Measurements from ENCODE around the gene RBFOX2. TPM values are rescaled to one million over a fixed set of nuclear protein-coding genes. Genes with fewer than 3 reads are reported as not detected.
A peak's percentile ranks its signal among the peaks of the same experiment; 100 is the strongest.

RBFOX2 gene
- total and polyA plus RNA-seq, 2 experiments from 2014 or later, result 88.8 to 131 TPM

DNA sequence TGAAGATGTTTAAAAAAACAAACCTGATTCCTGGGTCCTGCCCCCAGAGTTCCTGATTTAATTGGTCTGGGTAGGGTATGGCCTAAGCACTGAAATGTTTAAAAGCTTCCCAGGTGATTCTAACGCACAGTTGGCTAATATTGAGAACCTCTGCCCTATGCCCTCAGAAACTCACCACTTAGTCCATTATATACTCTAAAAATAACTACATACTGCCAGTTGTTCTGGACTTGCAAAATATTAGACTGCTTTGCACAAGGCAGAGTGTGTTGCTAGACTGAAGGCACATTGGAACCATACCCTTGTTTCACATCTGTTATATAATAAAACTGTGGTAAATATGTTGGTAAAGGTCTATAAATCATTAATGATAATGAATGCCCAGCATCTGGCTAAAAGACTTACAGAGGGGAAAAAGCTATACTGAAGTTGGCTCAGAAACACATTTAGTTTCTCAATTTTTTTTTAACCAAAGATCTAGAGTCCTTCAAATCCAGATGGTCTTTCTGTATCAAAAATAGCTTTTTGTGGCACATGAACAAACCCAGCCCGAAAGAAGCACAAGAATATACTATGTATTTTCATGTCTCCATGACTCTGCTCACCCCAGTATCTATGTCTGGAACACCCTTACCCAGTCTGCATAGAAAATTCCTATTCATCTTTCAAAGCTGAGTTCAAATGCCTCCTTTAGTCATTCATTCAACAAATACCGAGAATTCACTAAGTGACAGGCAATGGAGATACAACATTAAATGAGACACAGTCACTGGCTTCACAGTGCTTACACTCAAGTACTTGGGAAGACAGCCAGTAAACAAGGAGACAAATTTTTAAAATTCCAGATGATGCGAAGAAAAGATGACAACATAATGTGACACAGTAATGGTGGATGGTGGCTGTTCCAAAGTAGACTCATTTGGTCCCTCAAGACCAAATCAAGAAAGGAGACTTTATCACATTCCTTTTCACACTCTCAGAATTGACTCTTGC lies 44.1 kb downstream of the RBFOX2 start (continued):
- TF ChIP-seq, protein P1, sequence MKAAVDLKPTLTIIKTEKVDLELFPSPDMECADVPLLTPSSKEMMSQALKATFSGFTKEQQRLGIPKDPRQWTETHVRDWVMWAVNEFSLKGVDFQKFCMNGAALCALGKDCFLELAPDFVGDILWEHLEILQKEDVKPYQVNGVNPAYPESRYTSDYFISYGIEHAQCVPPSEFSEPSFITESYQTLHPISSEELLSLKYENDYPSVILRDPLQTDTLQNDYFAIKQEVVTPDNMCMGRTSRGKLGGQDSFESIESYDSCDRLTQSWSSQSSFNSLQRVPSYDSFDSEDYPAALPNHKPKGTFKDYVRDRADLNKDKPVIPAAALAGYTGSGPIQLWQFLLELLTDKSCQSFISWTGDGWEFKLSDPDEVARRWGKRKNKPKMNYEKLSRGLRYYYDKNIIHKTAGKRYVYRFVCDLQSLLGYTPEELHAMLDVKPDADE (IDR thresholded peaks at IDR 0.05), result no peak
- TF ChIP-seq, protein P2, sequence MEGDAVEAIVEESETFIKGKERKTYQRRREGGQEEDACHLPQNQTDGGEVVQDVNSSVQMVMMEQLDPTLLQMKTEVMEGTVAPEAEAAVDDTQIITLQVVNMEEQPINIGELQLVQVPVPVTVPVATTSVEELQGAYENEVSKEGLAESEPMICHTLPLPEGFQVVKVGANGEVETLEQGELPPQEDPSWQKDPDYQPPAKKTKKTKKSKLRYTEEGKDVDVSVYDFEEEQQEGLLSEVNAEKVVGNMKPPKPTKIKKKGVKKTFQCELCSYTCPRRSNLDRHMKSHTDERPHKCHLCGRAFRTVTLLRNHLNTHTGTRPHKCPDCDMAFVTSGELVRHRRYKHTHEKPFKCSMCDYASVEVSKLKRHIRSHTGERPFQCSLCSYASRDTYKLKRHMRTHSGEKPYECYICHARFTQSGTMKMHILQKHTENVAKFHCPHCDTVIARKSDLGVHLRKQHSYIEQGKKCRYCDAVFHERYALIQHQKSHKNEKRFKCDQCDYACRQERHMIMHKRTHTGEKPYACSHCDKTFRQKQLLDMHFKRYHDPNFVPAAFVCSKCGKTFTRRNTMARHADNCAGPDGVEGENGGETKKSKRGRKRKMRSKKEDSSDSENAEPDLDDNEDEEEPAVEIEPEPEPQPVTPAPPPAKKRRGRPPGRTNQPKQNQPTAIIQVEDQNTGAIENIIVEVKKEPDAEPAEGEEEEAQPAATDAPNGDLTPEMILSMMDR (conservative IDR thresholded peaks at IDR 0.05; ENCODE audit: low read depth in 2 of 2), result no peak

DNA sequence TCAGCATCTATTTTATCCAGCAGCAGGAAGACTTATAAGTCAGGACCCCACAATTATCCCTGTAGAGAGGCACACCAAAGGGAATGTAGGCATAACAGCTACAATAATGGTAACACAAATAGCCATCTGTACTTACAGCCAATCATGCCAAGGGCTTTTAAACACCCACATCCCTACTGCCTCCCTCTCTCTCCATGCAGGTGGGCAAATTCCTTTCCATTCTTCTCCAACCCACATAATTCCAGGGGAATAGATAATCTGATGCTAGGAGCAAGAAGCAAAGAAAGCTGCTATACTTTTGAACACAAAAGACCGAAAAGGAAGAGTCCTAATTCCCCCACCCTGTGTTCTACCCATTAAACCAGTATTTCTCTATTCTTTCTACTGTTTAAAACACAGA lies 46.7 kb downstream of the RBFOX2 start:
- Histone ChIP-seq H3K27ac (ENCODE audit: low read depth) (no peak overlapping the region), H4K20me1 (replicated peaks; ENCODE audit: insufficient read depth) (peaks cover 30% of the 10 kb centered on the region), H3K79me2 (replicated peaks; ENCODE audit: insufficient read depth) (peaks cover 96% of the 10 kb centered on the region), H2AFZ (no peak overlapping the region), H3K9me2 (ENCODE audit: insufficient read depth) (no peaks in the 10 kb centered on the region), H3K4me3 (no peak overlapping the region), H3K36me3 (ENCODE audit: insufficient read depth) (no peaks in the 10 kb centered on the region), H3K27me3 (ENCODE audit: insufficient read depth) (no peaks in the 10 kb centered on the region), H3K4me1 (ENCODE audit: insufficient read depth) (peaks cover 41% of the 10 kb centered on the region), H3K4me2 (no peak overlapping the region), H3F3A (replicated peaks; ENCODE audit: low read depth) (no peaks in the 10 kb centered on the region)
- Mint-ChIP-seq H3K4me1 (peaks cover 61% of the 10 kb centered on the region), H3K9me3 (no peaks in the 10 kb centered on the region), H3K27ac (no peak overlapping the region), H3K27me3 (ENCODE audit: insufficient read depth, low read depth, poor library complexity) (peaks cover 5% of the 10 kb centered on the region), H3K4me3 (no peak overlapping the region), H3K36me3 (ENCODE audit: low read depth) (peaks cover 4% of the 10 kb centered on the region; the same call in 1 of the 3 replicates)
- ATAC-seq (peak; percentile 46; the same call in 2 of the 3 replicates), DNase-seq (ENCODE audit: low spot score) (no peak)
- TF ChIP-seq EZH2 (IDR thresholded peaks at IDR 0.05; ENCODE audit: low read depth, unreplicated experiment), result no peak
- TF ChIP-seq POLR2AphosphoS5 (IDR thresholded peaks at IDR 0.05; ENCODE audit: low read depth), result no peak
- no peak for TF ChIP-seq ZNF331 (CRISPR knock-in tag; IDR thresholded peaks at IDR 0.05; ENCODE audit: low read depth)
- no peak for TF ChIP-seq CREB1 (CRISPR knock-in tag; IDR thresholded peaks at IDR 0.05; ENCODE audit: low read depth)
- TF ChIP-seq, protein P1 (IDR thresholded peaks at IDR 0.05), result no peak
- TF ChIP-seq EZH2phosphoT487 (IDR thresholded peaks at IDR 0.05; ENCODE audit: unreplicated experiment), result no peak
- TF ChIP-seq ZNF114 (CRISPR knock-in tag; IDR thresholded peaks at IDR 0.05), result no peak
- TF ChIP-seq JUNB (IDR thresholded peaks at IDR 0.05; ENCODE audit: unreplicated experiment), result no peak
- no peak for TF ChIP-seq STAT1 (IDR thresholded peaks at IDR 0.05; ENCODE audit: unreplicated experiment)
- TF ChIP-seq, protein P3, sequence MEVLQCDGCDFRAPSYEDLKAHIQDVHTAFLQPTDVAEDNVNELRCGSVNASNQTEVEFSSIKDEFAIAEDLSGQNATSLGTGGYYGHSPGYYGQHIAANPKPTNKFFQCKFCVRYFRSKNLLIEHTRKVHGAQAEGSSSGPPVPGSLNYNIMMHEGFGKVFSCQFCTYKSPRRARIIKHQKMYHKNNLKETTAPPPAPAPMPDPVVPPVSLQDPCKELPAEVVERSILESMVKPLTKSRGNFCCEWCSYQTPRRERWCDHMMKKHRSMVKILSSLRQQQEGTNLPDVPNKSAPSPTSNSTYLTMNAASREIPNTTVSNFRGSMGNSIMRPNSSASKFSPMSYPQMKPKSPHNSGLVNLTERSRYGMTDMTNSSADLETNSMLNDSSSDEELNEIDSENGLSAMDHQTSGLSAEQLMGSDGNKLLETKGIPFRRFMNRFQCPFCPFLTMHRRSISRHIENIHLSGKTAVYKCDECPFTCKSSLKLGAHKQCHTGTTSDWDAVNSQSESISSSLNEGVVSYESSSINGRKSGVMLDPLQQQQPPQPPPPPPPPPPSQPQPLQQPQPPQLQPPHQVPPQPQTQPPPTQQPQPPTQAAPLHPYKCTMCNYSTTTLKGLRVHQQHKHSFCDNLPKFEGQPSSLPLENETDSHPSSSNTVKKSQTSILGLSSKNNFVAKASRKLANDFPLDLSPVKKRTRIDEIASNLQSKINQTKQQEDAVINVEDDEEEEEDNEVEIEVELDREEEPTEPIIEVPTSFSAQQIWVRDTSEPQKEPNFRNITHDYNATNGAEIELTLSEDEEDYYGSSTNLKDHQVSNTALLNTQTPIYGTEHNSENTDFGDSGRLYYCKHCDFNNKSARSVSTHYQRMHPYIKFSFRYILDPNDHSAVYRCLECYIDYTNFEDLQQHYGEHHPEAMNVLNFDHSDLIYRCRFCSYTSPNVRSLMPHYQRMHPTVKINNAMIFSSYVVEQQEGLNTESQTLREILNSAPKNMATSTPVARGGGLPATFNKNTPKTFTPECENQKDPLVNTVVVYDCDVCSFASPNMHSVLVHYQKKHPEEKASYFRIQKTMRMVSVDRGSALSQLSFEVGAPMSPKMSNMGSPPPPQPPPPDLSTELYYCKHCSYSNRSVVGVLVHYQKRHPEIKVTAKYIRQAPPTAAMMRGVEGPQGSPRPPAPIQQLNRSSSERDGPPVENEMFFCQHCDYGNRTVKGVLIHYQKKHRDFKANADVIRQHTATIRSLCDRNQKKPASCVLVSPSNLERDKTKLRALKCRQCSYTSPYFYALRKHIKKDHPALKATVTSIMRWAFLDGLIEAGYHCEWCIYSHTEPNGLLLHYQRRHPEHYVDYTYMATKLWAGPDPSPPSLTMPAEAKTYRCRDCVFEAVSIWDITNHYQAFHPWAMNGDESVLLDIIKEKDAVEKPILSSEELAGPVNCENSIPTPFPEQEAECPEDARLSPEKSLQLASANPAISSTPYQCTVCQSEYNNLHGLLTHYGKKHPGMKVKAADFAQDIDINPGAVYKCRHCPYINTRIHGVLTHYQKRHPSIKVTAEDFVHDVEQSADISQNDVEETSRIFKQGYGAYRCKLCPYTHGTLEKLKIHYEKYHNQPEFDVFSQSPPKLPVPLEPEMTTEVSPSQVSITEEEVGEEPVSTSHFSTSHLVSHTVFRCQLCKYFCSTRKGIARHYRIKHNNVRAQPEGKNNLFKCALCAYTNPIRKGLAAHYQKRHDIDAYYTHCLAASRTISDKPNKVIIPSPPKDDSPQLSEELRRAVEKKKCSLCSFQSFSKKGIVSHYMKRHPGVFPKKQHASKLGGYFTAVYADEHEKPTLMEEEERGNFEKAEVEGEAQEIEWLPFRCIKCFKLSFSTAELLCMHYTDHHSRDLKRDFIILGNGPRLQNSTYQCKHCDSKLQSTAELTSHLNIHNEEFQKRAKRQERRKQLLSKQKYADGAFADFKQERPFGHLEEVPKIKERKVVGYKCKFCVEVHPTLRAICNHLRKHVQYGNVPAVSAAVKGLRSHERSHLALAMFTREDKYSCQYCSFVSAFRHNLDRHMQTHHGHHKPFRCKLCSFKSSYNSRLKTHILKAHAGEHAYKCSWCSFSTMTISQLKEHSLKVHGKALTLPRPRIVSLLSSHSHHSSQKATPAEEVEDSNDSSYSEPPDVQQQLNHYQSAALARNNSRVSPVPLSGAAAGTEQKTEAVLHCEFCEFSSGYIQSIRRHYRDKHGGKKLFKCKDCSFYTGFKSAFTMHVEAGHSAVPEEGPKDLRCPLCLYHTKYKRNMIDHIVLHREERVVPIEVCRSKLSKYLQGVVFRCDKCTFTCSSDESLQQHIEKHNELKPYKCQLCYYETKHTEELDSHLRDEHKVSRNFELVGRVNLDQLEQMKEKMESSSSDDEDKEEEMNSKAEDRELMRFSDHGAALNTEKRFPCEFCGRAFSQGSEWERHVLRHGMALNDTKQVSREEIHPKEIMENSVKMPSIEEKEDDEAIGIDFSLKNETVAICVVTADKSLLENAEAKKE (CRISPR knock-in tag; IDR thresholded peaks at IDR 0.05), result no peak

Data from GM23338 (cell line).